PC-3 (cell line): ENCODE measurements around the gene SH3D21. TPM values are rescaled to one million over a fixed set of nuclear protein-coding genes. Genes with fewer than 3 reads are reported as not detected.

Experiments
- ATAC-seq: fragments of 200-7000 bp; cut with Tn5 transposase; 2 replicates; pipeline ENCODE4 v1.9.1; 2020; ENCODE audit warnings: mild to moderate bottlenecking, moderate library complexity
- BruUV-seq: library from RNA; stranded (reverse); fragments of 400-500 nt; replicated peaks from 2 replicates; lab custom pipeline; 2021; lab: Mats Ljungman, UMichigan
- CTCF ChIA-PET: fragments of 300-600 bp; sonication (Branson Sonifier 250); formaldehyde crosslinking; loops from one replicate; lab custom pipeline; 2022; ENCODE audit warnings: antibody characterized with exemption; lab: Charles Lee
- POLR2A ChIA-PET: fragments of 300-600 bp; sonication (Branson Sonifier 250); formaldehyde crosslinking; loops from one replicate; lab custom pipeline; 2022; ENCODE audit warnings: antibody characterized with exemption; ENCODE audit not compliant: unreplicated experiment; lab: Charles Lee
- DNase-seq: peaks from one replicate; pipeline ENCODE4 v3.0.0-alpha.2; 2015
- H2AFZ ChIP-seq: fragments of 300-600 bp; sonication (generic); 2 replicates; pipeline ENCODE4 v1.6.0; 2016; ENCODE audit warnings: antibody characterized with exemption, low read length
- H3F3A ChIP-seq: fragments of 300-600 bp; sonication (generic); one replicate; pipeline ENCODE4 v1.6.0; 2017; ENCODE audit warnings: antibody characterized with exemption, low read length, control low read depth, mild to moderate bottlenecking; ENCODE audit not compliant: unreplicated experiment
- H3K27ac ChIP-seq: fragments of 300-600 bp; sonication (generic); 2 replicates; pipeline ENCODE4 v1.5.1; 2016; ENCODE audit warnings: mild to moderate bottlenecking, low read length
- H3K27me3 ChIP-seq: fragments of 300-600 bp; sonication (generic); 2 replicates; pipeline ENCODE4 v1.6.1; 2016; ENCODE audit warnings: low read length, mixed read lengths
- H3K36me3 ChIP-seq: fragments of 300-600 bp; sonication (generic); 2 replicates; pipeline ENCODE4 v1.6.1; 2016; ENCODE audit warnings: low read depth, mixed run types, low read length, mixed read lengths
- H3K4me1 ChIP-seq: fragments of 300-600 bp; sonication (generic); 2 replicates; pipeline ENCODE4 v1.5.1; 2016; ENCODE audit warnings: low read length; ENCODE audit not compliant: insufficient read depth
- H3K4me2 ChIP-seq: fragments of 300-600 bp; sonication (generic); 2 replicates; pipeline ENCODE4 v1.6.0; 2016; ENCODE audit warnings: low read length
- H3K4me3 ChIP-seq: fragments of 300-600 bp; sonication (generic); 2 replicates; pipeline ENCODE4 v1.5.1; 2016; ENCODE audit warnings: mild to moderate bottlenecking, low read length, mixed read lengths
- H3K79me2 ChIP-seq: fragments of 300-600 bp; sonication (generic); 2 replicates; pipeline ENCODE4 v1.6.1; 2017; ENCODE audit warnings: low read length, mixed read lengths
- H3K9ac ChIP-seq: fragments of 300-600 bp; sonication (generic); 2 replicates; pipeline ENCODE4 v1.6.0; 2016; ENCODE audit warnings: mild to moderate bottlenecking, low read length
- H3K9me2 ChIP-seq: fragments of 300-600 bp; sonication (generic); replicated peaks from 2 replicates; pipeline ENCODE4 v1.6.1; 2016; ENCODE audit warnings: mixed run types, low read length, mixed read lengths
- H3K9me3 ChIP-seq: fragments of 300-600 bp; sonication (generic); 2 replicates; pipeline ENCODE4 v1.6.1; 2016; ENCODE audit warnings: low read length, mixed read lengths
- H4K20me1 ChIP-seq: fragments of 300-600 bp; sonication (generic); 2 replicates; pipeline ENCODE4 v1.6.1; 2016; ENCODE audit warnings: low read length, mixed read lengths
- EZH2 ChIP-seq: fragments of 300-600 bp; sonication (generic); IDR thresholded peaks from one replicate; pipeline ENCODE4 v1.6.1; 2017; ENCODE audit warnings: antibody characterized with exemption, mild to moderate bottlenecking, low read length; ENCODE audit not compliant: unreplicated experiment
- EZH2phosphoT487 ChIP-seq: fragments of 300-600 bp; sonication (generic); IDR thresholded peaks from 2 replicates; pipeline ENCODE4 v1.6.1; 2018; ENCODE audit warnings: mild to moderate bottlenecking, antibody characterized with exemption, low read length, borderline replicate concordance
- intact Hi-C: fragments of 100-400 bp; cut with micrococcal nuclease; formaldehyde crosslinking; loops from 2 replicates; pipeline ENCODE4 v1.9.0; 2023
- total RNA-seq: library from RNA; depleted of rRNA; stranded (reverse); fragments of >200 nt; gene quantifications from 2 replicates; pipeline ENCODE4 v1.2.3, GENCODE V29; 2014
- TF ChIP-seq, protein P1 (sequence below): fragments of 300-600 bp; sonication (generic); conservative IDR thresholded peaks from 2 replicates; pipeline ENCODE4 v1.5.1; 2017; ENCODE audit warnings: antibody characterized with exemption, low read depth, mild to moderate bottlenecking, low read length

SH3D21 gene
- total RNA-seq, 1 experiment from 2014 or later: 11.3 TPM

GRCh38 chr1:36305915-36306209 lies 306 bp upstream of the SH3D21 start:
- no peak for DNase-seq
- ATAC-seq: no peak
- peaks cover 5% of the 10 kb centered on the region for H3F3A ChIP-seq
- peak overlapping the region; percentile 91; the same call in 1 of the 2 replicates for H2AFZ ChIP-seq
- no peaks in the 10 kb centered on the region for H3K9me3 ChIP-seq
- H3K4me3 ChIP-seq: peak overlapping the region; percentile 83
- POLR2A ChIA-PET: interaction anchor here (0.5 kb wide), 1 partner anchor 664 kb away, joined by 12 read pairs; no protein-coding TSS in a partner anchor
- peak overlapping the region; percentile 85 for H3K4me2 ChIP-seq
- peaks cover 30% of the 10 kb centered on the region for H3K36me3 ChIP-seq
- peaks cover 28% of the 10 kb centered on the region for H3K79me2 ChIP-seq
- 0 out of 2 replicates have a peak overlapping the region, but pooled peaks have one; percentile 53 for H3K27ac ChIP-seq
- CTCF ChIA-PET: interaction anchor here (1.9 kb wide), 1 partner anchor 157 kb away, joined by 8 read pairs; the partner anchor contains the start of gene TRAPPC3
- BruUV-seq: TSS peak; percentile 42
- no peaks in the 10 kb centered on the region for H3K9me2 ChIP-seq
- no peak overlapping the region for H3K9ac ChIP-seq
- H3K27me3 ChIP-seq: no peaks in the 10 kb centered on the region
- peaks cover 28% of the 10 kb centered on the region for H3K4me1 ChIP-seq
- H4K20me1 ChIP-seq: no peaks in the 10 kb centered on the region
- TF ChIP-seq, protein P1, sequence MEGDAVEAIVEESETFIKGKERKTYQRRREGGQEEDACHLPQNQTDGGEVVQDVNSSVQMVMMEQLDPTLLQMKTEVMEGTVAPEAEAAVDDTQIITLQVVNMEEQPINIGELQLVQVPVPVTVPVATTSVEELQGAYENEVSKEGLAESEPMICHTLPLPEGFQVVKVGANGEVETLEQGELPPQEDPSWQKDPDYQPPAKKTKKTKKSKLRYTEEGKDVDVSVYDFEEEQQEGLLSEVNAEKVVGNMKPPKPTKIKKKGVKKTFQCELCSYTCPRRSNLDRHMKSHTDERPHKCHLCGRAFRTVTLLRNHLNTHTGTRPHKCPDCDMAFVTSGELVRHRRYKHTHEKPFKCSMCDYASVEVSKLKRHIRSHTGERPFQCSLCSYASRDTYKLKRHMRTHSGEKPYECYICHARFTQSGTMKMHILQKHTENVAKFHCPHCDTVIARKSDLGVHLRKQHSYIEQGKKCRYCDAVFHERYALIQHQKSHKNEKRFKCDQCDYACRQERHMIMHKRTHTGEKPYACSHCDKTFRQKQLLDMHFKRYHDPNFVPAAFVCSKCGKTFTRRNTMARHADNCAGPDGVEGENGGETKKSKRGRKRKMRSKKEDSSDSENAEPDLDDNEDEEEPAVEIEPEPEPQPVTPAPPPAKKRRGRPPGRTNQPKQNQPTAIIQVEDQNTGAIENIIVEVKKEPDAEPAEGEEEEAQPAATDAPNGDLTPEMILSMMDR: no peak
- TF ChIP-seq EZH2 (no peak), EZH2phosphoT487 (no peak)
- intact Hi-C loops: no loop called here

DNA sequence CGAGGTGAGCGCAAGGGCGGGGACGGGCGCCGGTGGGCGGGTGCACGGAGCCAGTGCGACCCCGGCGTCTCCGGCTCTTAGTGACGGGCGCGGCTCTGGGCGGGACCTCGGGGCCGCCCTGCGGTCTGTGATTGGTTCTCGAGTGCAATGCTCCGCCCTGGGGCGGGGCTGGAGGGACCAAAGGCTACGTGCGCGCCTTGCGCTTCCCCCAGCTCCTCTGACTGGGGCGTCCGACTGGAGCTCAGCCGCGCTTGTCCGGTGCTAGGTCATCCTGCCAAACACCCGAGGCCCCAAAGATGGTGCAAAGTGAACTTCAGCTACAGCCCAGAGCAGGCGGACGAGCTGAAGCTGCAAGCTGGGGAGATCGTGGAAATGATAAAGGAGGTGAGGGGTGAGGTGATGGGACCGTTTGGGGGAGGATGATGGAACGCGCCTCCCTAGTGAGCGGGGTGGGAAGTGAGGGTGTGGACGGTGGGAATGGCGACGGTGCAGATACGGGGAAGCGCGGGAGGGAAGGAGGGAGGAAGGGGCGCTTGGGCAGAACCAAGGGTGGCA lies 811 bp downstream of the SH3D21 start:
- Histone ChIP-seq H3K9me3 (no peaks in the 10 kb centered on the region), H3K4me3 (peak overlapping the region; percentile 83), H3K27ac (0 out of 2 replicates have a peak overlapping the region, but pooled peaks have one; percentile 53), H3K36me3 (peaks cover 18% of the 10 kb centered on the region), H3K9me2 (no peaks in the 10 kb centered on the region), H3K9ac (peak overlapping the region; percentile 77), H3K4me1 (peaks cover 21% of the 10 kb centered on the region), H3K79me2 (peaks cover 18% of the 10 kb centered on the region), H4K20me1 (no peaks in the 10 kb centered on the region), H2AFZ (peak overlapping the region; percentile 91), H3F3A (no peaks in the 10 kb centered on the region), H3K27me3 (no peaks in the 10 kb centered on the region), H3K4me2 (peak overlapping the region; percentile 85)
- ChIA-PET CTCF (no interaction called here), POLR2A (interaction anchor here (0.7 to 1.0 kb wide), 2 partner anchors 54 to 80 kb away, joined by 3 read pairs; no protein-coding TSS in a partner anchor)
- no TSS peak for BruUV-seq
- peak; percentile 96 for ATAC-seq
- peak; percentile 98 for DNase-seq
- TF ChIP-seq, protein P1: no peak
- TF ChIP-seq EZH2phosphoT487 (no peak), EZH2 (no peak)
- intact Hi-C loops: loop anchor here (1.0 kb wide), 1 partner anchor 42 kb away; no protein-coding TSS in a partner anchor
